ENCODE data around the gene AP3B1.

The AP3B1 gene

DNA sequence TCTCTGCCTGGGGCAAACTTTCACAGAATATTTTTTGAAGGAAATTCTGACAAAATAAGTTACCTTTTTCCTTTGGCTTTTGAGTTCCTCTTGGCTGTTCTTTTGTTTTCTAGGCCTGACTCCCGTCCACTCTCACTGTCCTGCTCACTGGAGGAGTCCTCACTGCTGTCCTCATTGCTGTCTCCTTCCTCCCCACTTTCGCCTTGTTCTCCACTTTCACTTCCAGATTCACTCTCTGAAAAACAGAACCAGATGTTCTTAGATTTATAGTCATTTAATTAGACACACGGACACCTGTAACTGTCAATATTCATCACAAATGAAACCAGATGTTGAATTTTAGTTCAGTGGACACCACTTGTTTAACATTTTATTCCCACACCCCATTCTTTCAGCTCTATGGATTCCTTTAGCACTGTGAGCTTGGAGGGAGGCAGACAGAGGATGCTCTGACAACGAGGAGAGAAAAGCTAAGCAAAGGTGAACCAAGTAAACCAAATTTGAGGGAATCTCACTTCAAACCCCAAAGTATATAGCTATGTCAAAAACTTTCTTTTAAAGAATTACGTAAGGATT is 180.7 kb downstream of the AP3B1 start:
- Mint-ChIP-seq H3K9me3 (peaks cover 14% of the 10 kb centered on the region), H3K27me3 (ENCODE audit: low read depth, poor library complexity) (peaks cover 3% of the 10 kb centered on the region), H3K36me3 (ENCODE audit: low read depth) (peaks cover 59% of the 10 kb centered on the region), H3K4me3 (no peak overlapping the region), H3K4me1 (peaks cover 22% of the 10 kb centered on the region), H3K27ac (peak overlapping the region; percentile 83)
- TF ChIP-seq, protein P1, sequence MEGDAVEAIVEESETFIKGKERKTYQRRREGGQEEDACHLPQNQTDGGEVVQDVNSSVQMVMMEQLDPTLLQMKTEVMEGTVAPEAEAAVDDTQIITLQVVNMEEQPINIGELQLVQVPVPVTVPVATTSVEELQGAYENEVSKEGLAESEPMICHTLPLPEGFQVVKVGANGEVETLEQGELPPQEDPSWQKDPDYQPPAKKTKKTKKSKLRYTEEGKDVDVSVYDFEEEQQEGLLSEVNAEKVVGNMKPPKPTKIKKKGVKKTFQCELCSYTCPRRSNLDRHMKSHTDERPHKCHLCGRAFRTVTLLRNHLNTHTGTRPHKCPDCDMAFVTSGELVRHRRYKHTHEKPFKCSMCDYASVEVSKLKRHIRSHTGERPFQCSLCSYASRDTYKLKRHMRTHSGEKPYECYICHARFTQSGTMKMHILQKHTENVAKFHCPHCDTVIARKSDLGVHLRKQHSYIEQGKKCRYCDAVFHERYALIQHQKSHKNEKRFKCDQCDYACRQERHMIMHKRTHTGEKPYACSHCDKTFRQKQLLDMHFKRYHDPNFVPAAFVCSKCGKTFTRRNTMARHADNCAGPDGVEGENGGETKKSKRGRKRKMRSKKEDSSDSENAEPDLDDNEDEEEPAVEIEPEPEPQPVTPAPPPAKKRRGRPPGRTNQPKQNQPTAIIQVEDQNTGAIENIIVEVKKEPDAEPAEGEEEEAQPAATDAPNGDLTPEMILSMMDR (IDR thresholded peaks at IDR 0.05), result no peak
- DNase-seq, result no peak

DNA sequence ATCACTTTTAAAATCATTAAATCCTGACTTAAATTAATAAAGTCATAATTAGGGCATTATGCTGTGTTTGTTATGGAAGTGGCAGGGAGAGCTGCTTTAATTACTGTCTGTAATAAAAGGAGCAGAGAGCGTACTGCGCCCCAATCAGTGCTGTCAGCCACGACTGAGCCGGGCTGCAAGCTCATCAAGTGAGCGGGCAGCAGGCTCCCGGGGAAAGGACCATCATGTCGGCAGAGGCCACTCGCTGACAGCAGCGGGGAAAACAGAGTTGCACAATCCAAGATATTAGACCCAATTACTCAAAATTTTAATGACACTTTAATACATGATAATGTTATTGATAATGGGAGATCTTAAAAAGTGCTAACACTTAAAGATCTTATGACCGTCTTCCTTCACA is 181.6 kb downstream of the AP3B1 start:
- H3K36me3 Mint-ChIP-seq (ENCODE audit: low read depth), result peaks cover 57% of the 10 kb centered on the region
- peaks cover 27% of the 10 kb centered on the region for H3K4me1 Mint-ChIP-seq
- peaks cover 5% of the 10 kb centered on the region for H3K9me3 Mint-ChIP-seq
- H3K4me3 Mint-ChIP-seq, result no peak overlapping the region
- peak overlapping the region; percentile 30 for H3K27ac Mint-ChIP-seq
- TF ChIP-seq, protein P1 (IDR thresholded peaks at IDR 0.05), result no peak
- H3K27me3 Mint-ChIP-seq (ENCODE audit: low read depth, poor library complexity), result peaks cover 3% of the 10 kb centered on the region
- DNase-seq, result peak; percentile 8

DNA sequence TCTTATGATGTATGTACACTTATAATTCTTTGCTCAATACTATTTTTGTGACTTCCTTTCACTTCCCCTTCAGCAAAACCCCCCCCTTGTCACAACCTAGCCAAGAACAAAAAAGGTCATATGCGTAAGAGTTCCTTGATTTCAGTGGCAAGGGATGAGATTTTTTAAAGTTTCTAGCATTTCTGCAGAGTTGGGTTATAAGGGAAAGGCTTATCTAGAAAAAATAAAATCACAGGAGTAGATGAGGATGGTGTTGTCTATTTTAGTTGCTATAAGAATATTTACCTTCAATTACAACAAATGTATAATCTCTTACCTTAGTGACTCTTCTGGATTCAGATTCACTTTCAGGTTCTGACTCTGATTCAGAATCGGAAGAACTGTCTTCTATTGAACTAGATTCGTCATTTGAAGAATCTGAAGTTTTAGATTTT is 184.6 kb downstream of the AP3B1 start:
- DNase-seq, result no peak
- Mint-ChIP-seq H3K27me3 (ENCODE audit: low read depth, poor library complexity) (no peaks in the 10 kb centered on the region), H3K27ac (no peak overlapping the region), H3K4me3 (no peak overlapping the region), H3K4me1 (peaks cover 19% of the 10 kb centered on the region), H3K9me3 (no peaks in the 10 kb centered on the region), H3K36me3 (ENCODE audit: low read depth) (peaks cover 54% of the 10 kb centered on the region)
- TF ChIP-seq, protein P1 (IDR thresholded peaks at IDR 0.05), result no peak

DNA sequence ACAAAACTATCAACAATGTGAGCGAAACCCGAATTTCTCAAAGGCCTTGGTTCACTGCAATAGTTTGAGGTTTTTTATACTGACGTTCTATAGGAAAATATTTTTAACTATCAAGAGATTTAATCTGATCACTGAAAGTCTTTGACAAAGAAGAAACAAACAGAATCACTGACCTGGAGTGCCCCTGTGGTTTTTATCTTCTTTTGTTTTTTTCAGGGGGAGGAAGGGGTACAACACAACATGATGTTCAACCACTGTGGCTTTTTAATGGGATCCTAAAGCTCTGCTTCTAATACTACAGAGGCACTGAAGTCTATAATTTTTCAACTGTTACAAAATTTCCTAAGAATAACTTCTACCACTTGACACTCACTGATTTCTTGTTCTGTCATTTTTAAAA is 185.9 kb downstream of the AP3B1 start:
- no peak for DNase-seq
- Mint-ChIP-seq H3K27me3 (ENCODE audit: low read depth, poor library complexity) (no peaks in the 10 kb centered on the region), H3K9me3 (no peaks in the 10 kb centered on the region), H3K36me3 (ENCODE audit: low read depth) (peaks cover 43% of the 10 kb centered on the region), H3K27ac (peak overlapping the region; percentile 20), H3K4me1 (peaks cover 15% of the 10 kb centered on the region), H3K4me3 (no peak overlapping the region)
- TF ChIP-seq, protein P1 (IDR thresholded peaks at IDR 0.05), result no peak

DNA sequence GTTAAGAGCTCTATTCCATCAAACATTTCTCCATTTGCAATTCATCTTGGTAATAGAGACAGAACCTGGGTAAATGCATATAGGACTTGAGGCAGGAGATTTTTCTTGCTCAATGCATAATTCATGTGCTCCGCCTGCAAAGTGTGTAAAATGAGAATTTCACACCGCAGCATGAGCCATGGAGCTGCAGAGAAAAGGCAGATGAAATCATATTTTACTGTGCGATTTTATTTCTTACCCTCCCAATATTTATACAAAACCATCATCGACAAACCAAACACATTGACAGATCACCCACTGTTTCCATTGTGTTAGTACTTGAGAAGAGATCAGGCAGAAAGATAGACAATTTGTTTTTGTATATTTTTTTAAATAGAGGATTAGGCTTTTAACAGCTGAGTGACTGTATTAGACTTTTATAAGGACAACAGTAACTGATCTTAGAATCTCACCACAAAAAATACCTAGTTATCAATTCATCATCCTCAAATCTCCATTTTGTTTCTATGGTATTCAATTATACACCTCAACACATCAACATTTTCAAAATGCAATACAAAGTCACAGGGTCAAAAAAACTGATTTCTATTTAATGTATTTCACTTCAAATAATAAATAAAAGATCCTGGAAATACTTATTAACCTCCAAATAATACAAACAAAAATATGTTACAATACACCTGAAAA is 191.1 kb downstream of the AP3B1 start:
- Mint-ChIP-seq H3K36me3 (ENCODE audit: low read depth) (peaks cover 48% of the 10 kb centered on the region), H3K27me3 (ENCODE audit: low read depth, poor library complexity) (no peaks in the 10 kb centered on the region), H3K27ac (peak overlapping the region; percentile 56), H3K9me3 (peaks cover 16% of the 10 kb centered on the region), H3K4me3 (no peak overlapping the region), H3K4me1 (peaks cover under 1% of the 10 kb centered on the region)
- DNase-seq, result no peak
- TF ChIP-seq, protein P1 (IDR thresholded peaks at IDR 0.05), result no peak

DNA sequence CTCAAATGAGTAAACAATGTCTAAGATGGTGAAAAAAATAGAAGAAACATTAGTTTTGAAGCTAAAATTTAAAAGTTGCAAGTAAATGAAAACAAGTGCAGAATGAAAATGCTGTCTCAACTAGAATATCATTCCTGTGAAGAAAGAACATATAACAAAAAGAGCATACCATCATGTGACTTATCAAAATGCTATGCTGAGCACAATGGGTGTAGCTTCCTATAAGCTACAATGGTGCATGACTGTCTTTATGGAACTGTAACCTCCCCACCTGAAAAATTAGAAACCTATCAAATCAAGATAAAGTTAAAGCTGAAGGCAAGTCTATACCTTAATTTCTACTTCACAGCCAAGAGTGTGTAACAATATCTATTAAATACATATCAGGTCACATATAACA is 192.0 kb downstream of the AP3B1 start:
- TF ChIP-seq, protein P1 (IDR thresholded peaks at IDR 0.05), result no peak
- Mint-ChIP-seq H3K4me3 (no peak overlapping the region), H3K36me3 (ENCODE audit: low read depth) (peaks cover 49% of the 10 kb centered on the region), H3K27ac (no peak overlapping the region), H3K27me3 (ENCODE audit: low read depth, poor library complexity) (no peaks in the 10 kb centered on the region), H3K9me3 (peaks cover 23% of the 10 kb centered on the region), H3K4me1 (no peaks in the 10 kb centered on the region)
- DNase-seq, result no peak
